ENCODE measurements around the gene GARIN3.

DNA sequence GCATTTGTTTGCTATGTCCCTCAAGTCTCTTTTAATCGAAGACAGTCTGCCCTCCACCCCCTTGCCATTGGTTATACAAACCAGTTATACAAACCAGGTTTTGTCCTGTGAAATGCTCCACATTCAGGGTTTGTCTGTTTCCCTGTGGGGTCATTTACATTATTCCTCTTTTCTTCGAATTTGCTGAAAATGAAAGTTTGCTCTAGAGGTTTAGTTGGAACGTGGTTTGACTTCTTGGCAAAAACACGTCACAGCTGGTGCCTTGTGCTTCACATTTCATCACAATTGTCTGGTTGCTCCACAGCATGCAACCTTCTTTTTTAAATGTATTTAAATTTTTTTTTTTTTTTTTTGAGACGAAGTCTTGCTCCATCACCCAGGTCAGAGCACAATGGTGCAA, 53.1 kb downstream of the GARIN3 start:
- TF ChIP-seq POLR2A (IDR thresholded peaks at IDR 0.05; ENCODE audit: low read depth, low read length) (no peak), POLR2AphosphoS5 (IDR thresholded peaks at IDR 0.05; ENCODE audit: low read depth, low read length) (no peak), TAF1 (IDR thresholded peaks at IDR 0.05; ENCODE audit: borderline replicate concordance, low read depth, low read length) (no peak)

Measured in GM12892 (cell line).